RPMI7951 (cell line): ENCODE measurements around the gene REX1BD. TPM values are rescaled to one million over a fixed set of nuclear protein-coding genes. Genes with fewer than 3 reads are reported as not detected.
A peak's percentile ranks its signal among the peaks of the same experiment; 100 is the strongest.
"Not testable (repeated sequence)": the region's sequence is repeated elsewhere in the genome, so short reads cannot be mapped to it uniquely, and the experiment has no call there.

ENCODE experiments used
- DNase-seq: peaks from one replicate; pipeline ENCODE4 v3.0.0-alpha.2; 2012; ENCODE audit warnings: low read depth
- total RNA-seq: library from RNA; depleted of rRNA; stranded (reverse); fragments of >200 nt; shearing (Covaris generic); gene quantifications from 2 replicates; pipeline ENCODE4 v1.2.3, GENCODE V29; 2014; rRNA removed

The REX1BD gene
- total RNA-seq = 84.0 and 117 TPM in 2 replicates

DNA sequence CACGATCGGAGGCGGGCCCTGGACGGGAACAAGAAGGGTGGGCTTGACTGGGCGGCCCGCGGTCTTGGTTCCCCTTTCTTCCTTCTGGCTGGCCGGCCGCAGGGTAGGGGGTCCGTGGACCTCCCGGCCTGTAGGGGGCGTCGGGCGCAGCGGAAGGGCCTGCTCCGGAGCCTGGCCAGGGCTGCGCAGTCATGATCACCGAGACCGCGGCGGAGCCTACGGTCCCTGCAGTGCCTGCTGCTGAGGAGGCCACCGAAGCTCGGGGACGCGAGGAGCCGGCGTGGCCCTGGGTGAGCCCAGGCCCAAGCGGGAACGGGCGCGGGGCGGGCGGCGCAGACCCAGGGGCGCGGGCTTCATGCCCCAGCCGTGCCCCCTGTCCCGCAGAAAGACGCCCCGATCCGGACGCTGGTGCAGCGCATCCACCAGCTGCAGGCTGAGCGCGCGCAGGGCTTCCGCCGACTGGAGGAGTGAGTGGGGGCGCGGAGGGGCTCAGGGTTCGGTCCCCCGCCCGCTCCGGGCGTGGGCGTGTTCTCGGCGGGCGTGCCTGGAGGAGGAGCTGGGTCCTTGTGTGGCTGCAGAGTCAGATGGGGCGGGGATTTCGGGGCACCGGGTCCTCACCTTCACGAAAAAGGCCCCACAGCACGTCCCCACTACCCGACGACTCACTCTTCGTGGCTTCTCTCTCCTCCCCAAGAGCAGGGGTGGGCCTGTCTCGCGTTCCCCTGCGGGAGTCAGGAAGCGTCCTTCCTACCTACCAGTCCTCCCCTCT is at the start of gene REX1BD:
Gene REX1BD, plus strand, starts transcription at position 188 of the 769 bp plus-strand sequence. Its CDS starts 4 bp downstream, at position 192.
- DNase-seq = peak; percentile 76

DNA sequence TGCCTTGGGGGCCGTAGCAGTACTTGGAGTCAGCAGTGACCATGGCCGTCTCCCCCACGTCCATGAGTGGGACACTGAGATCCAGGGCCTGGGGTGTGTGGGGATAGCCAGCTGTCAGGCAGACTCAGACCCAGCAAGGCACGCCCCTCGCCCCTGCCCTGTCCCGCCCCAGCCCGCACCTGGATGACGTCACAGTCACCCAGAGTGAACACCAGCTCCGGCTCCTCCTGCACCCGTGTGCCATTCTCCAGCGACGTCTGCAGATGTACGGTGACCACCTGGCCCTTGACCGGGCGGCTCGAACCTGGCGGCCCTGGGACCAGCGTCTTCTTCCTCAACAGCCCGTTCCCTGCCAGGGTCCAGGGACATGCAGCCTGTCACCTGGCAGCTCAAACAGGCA is 49.2 kb upstream of the REX1BD start:
- no peak for DNase-seq

DNA sequence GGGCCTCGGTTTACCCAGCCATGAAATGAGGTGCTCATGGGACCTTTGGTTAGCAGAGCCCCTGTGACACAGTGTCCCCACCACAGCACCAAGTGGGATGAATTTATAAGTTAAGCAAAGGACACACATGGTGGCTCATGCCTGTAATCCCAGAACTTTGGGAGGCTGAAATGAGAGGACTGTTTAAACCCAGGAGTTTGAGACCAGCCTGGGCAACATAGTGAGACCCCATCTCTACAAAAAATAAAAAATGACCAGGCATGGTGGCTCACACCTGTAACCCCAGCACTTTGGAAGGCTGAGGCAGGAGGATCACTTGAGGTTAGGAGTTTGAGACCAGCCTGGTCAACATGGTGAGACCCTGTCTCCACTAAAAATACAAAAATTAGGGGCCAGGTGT is 48.4 kb upstream of the REX1BD start:
- not testable (repeated sequence) for DNase-seq

- peak; percentile 52 for DNase-seq
Measured at GRCh38 chr19:18541258-18541991, 47.2 kb upstream of the REX1BD start.

- no peak for DNase-seq
Measured at GRCh38 chr19:18541992-18542940, 46.3 kb upstream of the REX1BD start.

GRCh38 chr19:18542941-18543813 is 45.4 kb upstream of the REX1BD start, which contains the start of gene FKBP8:
FKBP8 (minus strand) TSS chr19:18543573; CDS start chr19:18541970, 1,603 bp downstream.
- DNase-seq = peak; percentile 81

DNA sequence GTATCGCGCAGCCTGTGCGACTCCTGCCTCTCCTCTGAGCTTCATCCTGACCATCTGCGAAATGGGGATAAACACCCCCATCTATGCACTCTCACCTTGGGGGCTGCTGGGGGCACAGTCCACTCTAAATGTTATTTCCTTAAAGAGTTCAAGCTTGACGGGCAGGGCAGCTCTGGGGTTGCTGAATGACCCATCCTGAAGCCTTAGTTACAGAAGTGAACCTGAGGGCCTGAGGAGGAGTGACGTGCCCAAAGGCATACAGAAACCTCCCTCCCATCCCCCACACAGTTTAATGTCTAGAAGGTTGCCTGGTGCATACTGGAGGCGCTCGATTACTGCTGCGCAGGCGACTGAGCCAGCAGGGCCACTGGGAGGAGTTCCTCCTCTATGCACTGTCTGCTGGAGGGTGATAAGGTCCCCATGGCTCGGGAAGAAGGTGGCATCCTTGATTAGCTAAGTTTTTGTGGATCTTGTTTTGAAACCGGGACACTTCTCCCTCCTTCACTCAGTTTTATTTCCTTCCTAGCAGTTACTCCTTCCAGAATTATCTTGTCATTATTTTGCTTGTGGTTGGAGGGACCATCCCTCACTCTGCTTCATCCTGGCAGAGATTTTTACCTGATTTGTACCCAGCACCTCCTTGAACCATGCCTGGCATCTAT is 44.7 kb upstream of the REX1BD start:
- DNase-seq = peak; percentile 78

DNA sequence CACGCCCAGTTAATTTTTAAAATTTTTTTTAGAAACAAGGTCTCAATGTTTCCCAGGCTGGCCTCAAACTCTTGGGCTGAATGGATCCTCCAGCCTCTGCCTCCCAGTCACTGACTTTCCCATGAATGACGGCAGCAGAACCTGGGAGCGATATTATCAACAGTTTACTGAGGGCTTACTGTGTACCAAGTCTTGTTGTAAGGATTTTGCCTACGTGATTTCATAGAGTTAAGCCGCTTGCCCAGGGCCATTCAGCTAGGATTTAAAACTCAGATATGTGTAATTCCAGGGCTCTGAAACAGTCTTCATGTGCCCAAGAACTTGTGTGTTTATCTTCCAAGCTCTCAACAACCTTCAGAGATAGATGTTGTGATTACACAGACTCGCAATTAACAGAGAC is 37.0 kb upstream of the REX1BD start:
- no peak for DNase-seq

DNA sequence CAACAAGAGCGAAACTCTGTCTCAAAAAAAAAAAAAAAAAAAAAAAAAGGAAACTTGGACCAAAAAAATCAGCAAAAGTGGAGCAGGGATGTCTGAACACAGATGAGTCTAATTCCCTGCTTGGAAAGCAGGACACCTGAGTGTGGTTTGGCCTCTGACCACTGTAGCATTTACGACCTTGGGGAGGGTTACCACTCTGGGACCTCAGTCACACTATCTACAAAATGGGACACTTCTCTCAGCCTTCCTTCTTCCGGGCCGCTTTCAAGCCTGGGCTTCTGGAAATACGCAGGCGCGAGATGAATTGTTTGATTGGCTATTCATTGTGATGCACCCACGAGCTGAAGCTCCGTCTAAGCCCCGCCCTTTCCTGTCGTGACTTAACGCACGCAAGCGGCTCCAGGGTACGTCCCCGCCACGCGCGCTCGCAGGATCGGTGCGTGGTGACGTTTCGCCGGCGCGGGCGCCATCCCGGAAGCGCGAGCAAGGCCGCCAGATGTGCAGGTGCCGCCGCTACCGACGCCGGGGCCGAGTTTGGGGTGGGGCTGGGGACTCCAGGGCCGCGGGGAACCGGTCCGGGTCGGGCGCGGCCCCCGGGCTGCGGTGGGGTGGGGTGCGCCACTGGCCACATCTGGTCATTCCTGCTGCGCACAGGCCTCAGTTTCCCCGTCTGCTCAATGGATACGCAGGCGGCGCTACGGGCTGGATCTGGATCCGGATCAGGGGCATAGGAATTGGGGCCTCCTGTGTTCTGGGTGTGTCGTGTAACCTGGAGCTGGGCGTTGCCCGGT is 31.0 kb upstream of the REX1BD start, which contains the start of gene KXD1:
Gene KXD1, plus strand, starts transcription at position 460 of the 791 bp plus-strand sequence. CDS start 4,187 bp downstream, outside the sequence.
- DNase-seq = peak; percentile 99

DNA sequence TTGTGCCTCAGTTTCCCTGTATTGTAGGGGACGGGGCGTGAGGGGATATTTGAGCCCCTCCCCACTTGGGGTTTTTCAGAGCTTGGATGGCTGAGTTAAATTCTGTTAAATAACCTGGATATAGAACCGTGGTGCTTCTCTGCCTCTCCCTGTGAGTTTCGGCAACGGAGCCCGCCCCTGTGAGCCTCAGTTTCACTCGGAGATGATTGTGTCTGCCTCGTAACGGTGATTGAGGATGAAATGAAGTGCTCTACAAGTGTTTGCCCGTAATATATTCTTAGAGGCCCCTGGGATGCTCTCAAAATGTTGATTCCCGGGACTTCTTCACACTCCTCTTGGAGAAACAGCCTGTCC is 30.4 kb upstream of the REX1BD start:
- DNase-seq = no peak

GRCh38 chr19:18558604-18559003 is 30.0 kb upstream of the REX1BD start:
- no peak for DNase-seq

DNA sequence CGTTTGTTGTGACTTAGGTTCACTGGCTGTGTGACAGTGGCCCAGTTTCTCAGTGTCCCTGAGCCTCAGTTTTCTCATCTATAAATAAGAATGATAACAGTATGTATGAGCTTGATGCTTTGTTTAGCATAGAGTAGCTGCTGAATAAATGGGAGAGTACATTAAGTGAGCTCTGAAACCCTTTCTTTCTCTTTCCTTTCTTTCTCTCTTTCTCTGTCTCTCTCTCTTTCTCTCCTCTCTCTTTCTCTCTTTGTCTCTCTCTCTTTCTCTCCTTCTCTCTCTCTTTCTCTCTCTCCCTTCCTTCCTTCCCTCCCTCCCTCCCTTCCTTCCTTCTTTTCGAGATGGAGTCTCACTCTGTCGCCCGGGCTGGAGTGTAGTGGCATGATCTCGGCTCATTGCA is 28.9 kb upstream of the REX1BD start:
- no peak for DNase-seq

DNA sequence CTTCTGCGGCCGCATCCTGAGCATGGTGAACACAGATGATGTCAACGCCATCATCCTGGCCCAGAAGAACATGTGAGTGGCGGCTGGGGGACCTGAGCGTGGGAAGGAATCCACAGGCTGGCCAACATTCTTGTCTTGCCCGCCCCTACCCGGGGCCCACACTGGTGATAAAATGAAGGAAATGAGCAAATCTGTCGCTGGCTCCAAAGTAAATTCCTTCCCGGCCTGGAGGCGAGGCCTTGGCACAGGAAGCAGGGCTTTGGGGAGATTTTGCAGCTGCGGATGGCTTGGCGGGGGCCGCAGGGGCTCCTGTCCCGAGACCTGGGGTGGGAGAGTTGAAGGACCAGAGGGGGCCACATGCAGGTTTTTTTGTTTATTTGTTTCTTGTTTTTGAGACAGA is 26.5 kb upstream of the REX1BD start:
- no peak for DNase-seq

- no peak for DNase-seq
Measured at GRCh38 chr19:18566953-18567352, 21.6 kb upstream of the REX1BD start.

DNA sequence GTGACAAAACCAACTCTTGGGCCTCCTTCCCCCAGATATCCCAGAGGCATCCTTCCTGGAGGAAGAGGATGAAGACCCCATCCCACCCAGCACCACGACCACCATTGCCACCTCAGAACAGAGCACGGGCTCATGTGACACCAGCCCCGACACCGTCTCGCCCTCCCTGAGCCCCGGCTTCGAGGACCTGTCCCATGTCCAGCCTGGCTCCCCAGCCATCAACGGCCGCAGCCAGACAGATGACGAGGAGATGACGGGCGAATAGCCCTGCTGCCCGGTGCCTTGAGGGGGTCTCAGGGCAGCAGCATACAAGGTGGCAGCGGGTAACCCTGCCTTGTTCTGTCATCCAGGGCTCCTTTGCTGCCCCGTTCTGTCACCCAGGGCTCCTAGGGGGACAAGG is 20.2 kb upstream of the REX1BD start:
- no peak for DNase-seq

DNA sequence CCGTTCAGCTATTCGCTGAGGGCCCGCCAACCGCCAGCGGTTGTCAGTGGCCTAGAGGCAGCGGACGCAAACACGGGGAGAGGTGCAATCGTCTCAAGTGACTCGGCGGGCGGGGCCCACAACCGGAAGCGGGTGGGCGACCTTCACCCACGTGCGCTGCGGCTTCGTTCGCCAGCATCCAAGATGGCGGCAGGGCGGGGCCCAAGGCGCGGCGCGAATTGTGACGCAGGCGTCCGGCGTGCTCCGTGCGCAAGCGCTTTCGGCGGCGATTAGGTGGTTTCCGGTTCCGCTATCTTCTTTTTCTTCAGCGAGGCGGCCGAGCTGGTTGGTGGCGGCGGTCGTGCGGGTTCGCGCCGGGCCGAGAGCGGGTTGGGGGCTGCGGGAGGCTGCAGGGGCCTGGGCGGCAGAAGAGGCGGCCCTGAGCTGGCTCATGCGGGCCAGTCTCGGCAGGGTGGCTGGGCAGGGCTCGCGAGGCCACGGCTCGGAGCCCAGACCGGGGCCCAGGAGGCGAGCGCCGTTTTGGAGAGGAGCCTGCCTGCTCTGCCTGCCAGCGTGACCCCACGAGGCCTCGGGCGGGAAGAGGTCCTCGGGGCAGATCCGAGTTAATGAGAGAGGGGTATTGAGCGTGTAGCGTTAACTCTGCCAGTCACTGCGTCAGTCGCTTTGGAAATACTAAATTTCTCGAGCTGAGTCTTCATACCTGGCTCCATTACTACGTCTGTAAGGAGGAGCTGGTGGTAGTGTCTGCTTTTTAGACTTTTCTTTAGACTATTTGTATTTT is 16.8 kb upstream of the REX1BD start, which contains the start of gene UBA52:
Gene UBA52, plus strand, starts transcription at position 294 of the 781 bp plus-strand sequence. CDS start 1,444 bp downstream, outside the sequence.
- peak; percentile 96 for DNase-seq

DNA sequence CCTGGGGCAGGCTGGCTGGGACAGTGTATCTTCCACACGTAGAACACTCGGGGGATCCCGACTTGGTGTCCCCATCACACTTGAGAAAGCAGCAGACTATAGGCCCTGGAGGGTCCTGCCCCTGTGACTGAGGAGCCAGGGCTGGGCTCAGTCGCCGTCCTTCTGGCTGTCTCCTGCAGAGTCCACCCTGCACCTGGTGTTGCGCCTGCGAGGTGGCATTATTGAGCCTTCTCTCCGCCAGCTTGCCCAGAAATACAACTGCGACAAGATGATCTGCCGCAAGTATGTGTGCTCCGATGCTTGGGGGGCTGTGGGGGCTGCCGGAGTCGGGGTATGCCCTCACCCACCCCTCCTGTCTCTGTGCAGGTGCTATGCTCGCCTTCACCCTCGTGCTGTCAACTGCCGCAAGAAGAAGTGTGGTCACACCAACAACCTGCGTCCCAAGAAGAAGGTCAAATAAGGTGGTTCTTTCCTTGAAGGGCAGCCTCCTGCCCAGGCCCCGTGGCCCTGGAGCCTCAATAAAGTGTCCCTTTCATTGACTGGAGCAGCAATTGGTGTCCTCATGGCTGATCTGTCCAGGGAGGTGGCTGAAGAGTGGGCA is 13.8 kb upstream of the REX1BD start:
- no peak for DNase-seq

GRCh38 chr19:18576383-18576782 is 12.2 kb upstream of the REX1BD start:
- DNase-seq = no peak
